Tongue (tissue), 3 donors: Measurements from ENCODE around the gene LGALS13. TPM values are rescaled to one million over a fixed set of nuclear protein-coding genes. Genes with fewer than 3 reads are reported as not detected.
A peak's percentile ranks its signal among the peaks of the same experiment; 100 is the strongest.
"Not testable (repeated sequence)": the region's sequence is repeated elsewhere in the genome, so short reads cannot be mapped to it uniquely, and the experiment has no call there.

Source experiments
- DNase-seq: peaks from one replicate; pipeline ENCODE4 v3.0.0-alpha.2; 2015
- small RNA-seq: library from RNA; depleted of rRNA; stranded (forward); fragments of <200 nt; gene quantifications from one replicate; pipeline ENCODE3, GENCODE V24; 2014; ENCODE audit warnings: low replicate concordance
- total RNA-seq: library from RNA; depleted of rRNA; stranded (reverse); fragments of >200 nt; gene quantifications from one replicate; pipeline ENCODE4 v1.2.3, GENCODE V29; 2014

LGALS13 gene
- total RNA-seq, 1 donor from 2014 or later = not detected

GRCh38 chr19:39623946-39624345 lies 21.6 kb downstream of the LGALS13 start:
- DNase-seq = no peak

- DNase-seq = not testable (repeated sequence)
Measured at GRCh38 chr19:39627631-39628030, 25.3 kb downstream of the LGALS13 start.

- DNase-seq = no peak
Measured at GRCh38 chr19:39631178-39631577, 28.9 kb downstream of the LGALS13 start.

DNA sequence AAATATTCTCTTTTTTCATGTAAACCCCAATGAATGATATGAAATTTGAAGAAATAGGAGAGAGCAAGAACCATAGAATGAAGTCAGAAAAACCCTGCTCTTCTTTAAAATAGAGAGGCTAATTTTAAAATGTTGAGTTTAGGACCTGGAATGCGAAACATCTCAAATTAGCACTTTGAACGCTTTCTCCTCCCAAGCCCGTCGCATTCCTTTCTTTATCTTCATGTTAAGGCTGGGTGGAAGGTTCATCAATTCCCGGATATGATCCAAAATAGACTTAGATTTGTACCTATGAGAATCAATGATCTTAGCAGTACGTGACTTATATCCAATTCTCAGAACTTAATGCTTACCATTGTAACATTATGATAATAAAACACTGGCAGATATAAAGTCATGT lies 29.3 kb downstream of the LGALS13 start:
- DNase-seq = no peak

- no peak for DNase-seq
Measured at GRCh38 chr19:39637891-39638290, 35.6 kb downstream of the LGALS13 start.

GRCh38 chr19:39641773-39642172 lies 39.4 kb downstream of the LGALS13 start:
- no peak for DNase-seq

DNA sequence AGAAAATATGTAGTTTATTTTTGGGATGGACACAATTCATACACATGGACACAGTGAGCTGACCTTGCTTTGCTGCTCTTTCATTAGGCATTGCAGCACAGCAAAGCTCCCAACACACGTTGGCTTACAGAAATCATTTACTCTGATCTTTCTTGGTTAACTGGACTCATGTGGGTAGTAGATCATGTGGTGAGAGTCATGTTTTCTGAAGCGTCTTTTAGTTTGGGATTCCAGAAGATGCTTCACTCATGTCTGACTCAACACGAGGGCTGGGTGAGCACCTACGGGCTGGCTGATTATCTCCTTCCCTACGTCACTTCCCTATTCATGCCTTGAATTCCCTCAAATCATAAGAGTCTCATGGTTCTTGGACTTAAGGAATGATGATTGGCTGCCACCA lies 41.3 kb downstream of the LGALS13 start:
- DNase-seq = no peak

- DNase-seq = peak; percentile 35
Measured at GRCh38 chr19:39645800-39646411, 43.6 kb downstream of the LGALS13 start.

DNA sequence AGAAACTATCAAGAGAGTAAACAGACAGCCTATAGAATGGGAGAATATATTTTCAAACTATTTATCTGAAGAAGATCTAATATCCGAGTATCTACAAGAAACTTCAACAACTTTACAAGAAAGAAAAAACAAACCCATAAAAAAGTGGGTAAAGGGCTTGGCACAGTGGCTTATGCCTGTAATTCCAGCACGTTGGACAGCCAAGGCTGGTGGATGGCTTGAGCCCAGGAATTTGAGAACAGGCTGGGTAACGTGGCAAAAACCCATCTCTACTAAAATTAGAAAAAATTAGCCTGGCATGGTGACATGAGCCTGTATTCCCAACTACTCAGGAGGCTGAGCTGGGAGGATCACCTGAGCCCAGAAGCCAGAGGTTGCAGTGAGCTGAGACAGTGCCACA lies 45.6 kb downstream of the LGALS13 start:
- no peak for DNase-seq

DNA sequence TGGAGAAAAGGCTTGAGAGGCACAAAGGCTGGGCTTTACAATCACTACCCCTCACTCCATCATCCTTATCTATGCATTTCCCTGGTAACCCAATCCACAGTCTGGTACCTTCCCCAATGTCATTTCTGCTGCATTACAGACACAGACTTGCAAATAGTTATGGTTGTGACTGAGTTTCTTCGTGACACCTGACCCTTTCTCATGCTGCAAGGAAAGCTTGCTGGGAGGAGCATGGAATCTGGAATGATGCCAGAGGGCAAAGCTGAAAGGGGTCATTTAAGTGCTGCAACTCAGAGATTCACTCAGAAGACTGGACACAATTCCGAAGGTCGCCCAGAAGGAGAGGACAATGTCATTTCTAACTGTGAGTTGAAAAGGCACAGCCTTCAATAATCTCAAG lies 53.3 kb downstream of the LGALS13 start, which contains the start of gene LGALS16:
TSS of gene LGALS16 (plus strand) at position 301 of the 400 bp plus-strand sequence. CDS start at position 350, 49 bp downstream.
- no peak for DNase-seq

Small RNA genes within 50 kb of the gene (small RNA-seq; reads per million reads assigned to genes)
- not detected for gene AC005176.2
- not detected for gene RPS29P24
- not detected for gene RPS29P25
- not detected for gene RPS29P26
- not detected for gene RPS29P30

Other genes starting within 250 kb of the LGALS13 start
- gene PAF1, start 211.4 kb upstream of the LGALS13 start, total RNA-seq = 18.9 TPM
- gene MED29, start 211.1 kb upstream of the LGALS13 start, total RNA-seq = 15.2 TPM
- 24.5 TPM for gene ZFP36, start 195.7 kb upstream of the LGALS13 start, total RNA-seq
- 20.9 TPM for gene PLEKHG2, start 189.9 kb upstream of the LGALS13 start, total RNA-seq
- 106 TPM for gene RPS16, start 166.6 kb upstream of the LGALS13 start, total RNA-seq
- 62.2 TPM for gene SUPT5H, start 156.9 kb upstream of the LGALS13 start, total RNA-seq
- 27.1 TPM for gene TIMM50, start 121.7 kb upstream of the LGALS13 start, total RNA-seq
- gene DLL3, start 103.6 kb upstream of the LGALS13 start, total RNA-seq = not detected
- not detected for gene SELENOV, start 87.4 kb upstream of the LGALS13 start, total RNA-seq
- gene EID2B, start 69.7 kb upstream of the LGALS13 start, total RNA-seq = 5.0 TPM
- gene EID2, start 62.4 kb upstream of the LGALS13 start, total RNA-seq = 15.0 TPM
- gene LGALS16, start 53.4 kb downstream of the LGALS13 start, total RNA-seq = not detected
- gene LGALS14, start 102.0 kb downstream of the LGALS13 start, total RNA-seq = not detected
- not detected for gene CLC, start 135.5 kb downstream of the LGALS13 start, total RNA-seq
- not detected for gene LEUTX, start 176.3 kb downstream of the LGALS13 start, total RNA-seq
- gene DYRK1B, start 231.6 kb downstream of the LGALS13 start, total RNA-seq = 45.6 TPM
- 194 TPM for gene FBL, start 243.9 kb downstream of the LGALS13 start, total RNA-seq